K562 (cell line): ENCODE results near the gene MBNL1. TPM values are rescaled to one million over a fixed set of nuclear protein-coding genes. Genes with fewer than 3 reads are reported as not detected.

Experiments used
- ATAC-seq: fragments of 200-7000 bp; cut with Tn5 transposase; 3 replicates; pipeline ENCODE4 v1.9.1; 2020; ENCODE audit warnings: moderate library complexity
- BruUV-seq: library from RNA; stranded (reverse); fragments of 400-500 nt; replicated peaks from 2 replicates; lab custom pipeline; 2021; lab: Mats Ljungman, UMichigan
- CTCF ChIA-PET: fragments of 300-600 bp; formaldehyde crosslinking; extraction: SDS; loops from one replicate; lab custom pipeline; 2021; ENCODE audit warnings: low intra/inter-chr PET ratio; lab: Yijun Ruan, JAX
- POLR2A ChIA-PET: fragments of 300-600, 350-650 bp; sonication (Branson Sonifier 250); formaldehyde crosslinking; extraction: SDS; loops from one replicate; lab custom pipeline; 2021; ENCODE audit warnings: antibody characterized with exemption, inconsistent platforms; lab: Yijun Ruan, JAX
- DNase-seq, 4 experiments: peaks; one replicate each; pipeline versions ENCODE4 v3.0.0 to v3.0.0-alpha.2; 2011 to 2018; ENCODE audit warnings: low spot score in 3 of 4, mixed read lengths in 3 of 4; ENCODE audit errors: extremely low read depth in 1 of 4
- FAIRE-seq: peaks from 2 replicates; lab custom pipeline; 2011; peaks lifted over from hg19 to GRCh38; lab: Jason Lieb, UNC
- H2AFZ ChIP-seq: 2 replicates; pipeline ENCODE4 v1.6.0; 2011; ENCODE audit warnings: low read depth, low read length, control low read depth, inconsistent platforms
- H3K27ac ChIP-seq: fragments of 200-600 bp; 3 replicates; pipeline ENCODE4 v1.8.0; 2011; ENCODE audit warnings: low read depth, mild to moderate bottlenecking, control low read depth, inconsistent platforms, low read length, moderate library complexity, mixed read lengths; ENCODE audit errors: extremely low read depth
- H3K27me3 ChIP-seq, 2 experiments: fragments of 300-600 bp in 1 of 2; 2 replicates in 1 of 2; 3 replicates in 1 of 2; pipeline versions ENCODE4 v1.6.0 to v1.8.0; 2011; ENCODE audit warnings: inconsistent platforms in 2 of 2, low read length in 2 of 2, mild to moderate bottlenecking in 1 of 2, mixed read lengths in 1 of 2, moderate library complexity in 1 of 2; ENCODE audit not compliant: control insufficient read depth in 2 of 2, insufficient read depth in 2 of 2
- H3K36me3 ChIP-seq: fragments of 300-600 bp; 3 replicates; pipeline ENCODE4 v1.8.0; 2011; ENCODE audit warnings: mild to moderate bottlenecking, low read length, inconsistent platforms; ENCODE audit not compliant: control insufficient read depth, insufficient read depth
- H3K4me1 ChIP-seq, 2 experiments: fragments of 200-600 bp in 1 of 2; replicated peaks in 1 of 2; 2 replicates in 1 of 2; 3 replicates in 1 of 2; pipeline versions ENCODE4 v1.5.1 to v1.8.0; 2011; ENCODE audit warnings: inconsistent platforms in 2 of 2, low read length in 2 of 2, mild to moderate bottlenecking in 1 of 2, mixed read lengths in 1 of 2, moderate library complexity in 1 of 2; ENCODE audit not compliant: control insufficient read depth in 2 of 2, insufficient read depth in 2 of 2
- H3K4me2 ChIP-seq: 2 replicates; pipeline ENCODE4 v1.6.1; 2011; ENCODE audit warnings: low read length, control low read depth, inconsistent platforms, mixed read lengths; ENCODE audit not compliant: insufficient read depth
- H3K4me3 ChIP-seq: fragments of 200-600 bp; sonication (generic), shearing (Covaris generic); 2 replicates; pipeline ENCODE4 v1.5.1; 2016; ENCODE audit warnings: control low read depth, inconsistent platforms
- H3K79me2 ChIP-seq: fragments of 200-600 bp; 3 replicates; pipeline ENCODE4 v1.8.0; 2011; ENCODE audit warnings: low read length, inconsistent platforms; ENCODE audit not compliant: control insufficient read depth, insufficient read depth
- H3K9ac ChIP-seq, 2 experiments: 2 replicates each; pipeline versions ENCODE4 v1.6.0 to v1.6.1; 2011; ENCODE audit warnings: low read depth in 2 of 2, low read length in 2 of 2, control low read depth in 1 of 2, inconsistent platforms in 1 of 2, mild to moderate bottlenecking in 1 of 2, mixed read lengths in 1 of 2; ENCODE audit not compliant: insufficient read depth in 1 of 2
- H3K9me1 ChIP-seq: one replicate; pipeline ENCODE4 v1.6.0; 2011; ENCODE audit warnings: inconsistent platforms, mild to moderate bottlenecking, low read length, moderate library complexity; ENCODE audit not compliant: control insufficient read depth, insufficient read depth
- H3K9me3 ChIP-seq: replicated peaks from 2 replicates; pipeline ENCODE4 v1.5.1; 2011; ENCODE audit warnings: low read depth, low read length, inconsistent platforms; ENCODE audit not compliant: control insufficient read depth, insufficient read depth
- H4K20me1 ChIP-seq: replicated peaks from 2 replicates; pipeline ENCODE4 v1.6.1; 2011; ENCODE audit warnings: low read length, inconsistent platforms, mixed read lengths; ENCODE audit not compliant: control insufficient read depth, insufficient read depth
- DPF2 ChIP-seq: fragments of 450-650 bp; IDR thresholded peaks from 2 replicates; pipeline ENCODE4 v1.6.1; 2016
- HMG20A ChIP-seq: fragments of 450-650 bp; formaldehyde crosslinking; conservative IDR thresholded peaks from 2 replicates; pipeline ENCODE4 v1.4.0; 2020; ENCODE audit warnings: mild to moderate bottlenecking, mixed read lengths
- MAFG ChIP-seq: fragments of 450-650 bp; conservative IDR thresholded peaks from 2 replicates; pipeline ENCODE4 v1.6.1; 2016; ENCODE audit warnings: missing genetic modification characterization, missing compliant biosample characterization
- MCM2 ChIP-seq: fragments of 450-650 bp; IDR thresholded peaks from 2 replicates; pipeline ENCODE4 v1.6.1; 2017; ENCODE audit warnings: low read depth, mild to moderate bottlenecking
- RHOXF2B ChIP-seq: fragments of 250-450 bp; sonication (Bioruptor Pico); conservative IDR thresholded peaks from 2 replicates; pipeline ENCODE4 v1.5.1; 2021
- SOX6 ChIP-seq: fragments of 450-650 bp; IDR thresholded peaks from 2 replicates; pipeline ENCODE4 v1.6.1; 2014; ENCODE audit warnings: mild to moderate bottlenecking
- STAT5A ChIP-seq: IDR thresholded peaks from 2 replicates; pipeline ENCODE4 v1.6.1; 2012; ENCODE audit warnings: low read length, inconsistent platforms, borderline replicate concordance
- ZNF12 ChIP-seq: sonication (generic); formaldehyde crosslinking; IDR thresholded peaks from 2 replicates; pipeline ENCODE4 v1.4.0; 2020; ENCODE audit warnings: mild to moderate bottlenecking, missing genetic modification reagents
- ZNF174 ChIP-seq: fragments of 250-450 bp; sonication (Bioruptor Pico); IDR thresholded peaks from 2 replicates; pipeline ENCODE4 v1.4.0; 2020; ENCODE audit warnings: mild to moderate bottlenecking
- ZNF57 ChIP-seq: fragments of 450-650 bp; formaldehyde crosslinking; IDR thresholded peaks from 2 replicates; pipeline ENCODE4 v1.4.0; 2020; ENCODE audit warnings: mild to moderate bottlenecking, moderate library complexity
- whole genome bisulfite sequencing: fragments of 100-300 bp; shearing (Covaris generic); methylation state at CpG from one replicate; pipeline ENCODE4 v1.1.6; 2016; ENCODE audit warnings: low coverage, mixed read lengths; ENCODE audit not compliant: insufficient coverage; ENCODE audit errors: missing lambda C conversion rate; 5-methylcytosine and 5-hydroxymethylcytosine counted together
- in situ Hi-C: fragments of 300-500 bp; cut with MboI; formaldehyde crosslinking; loops from 4 replicates; pipeline ENCODE4 v1.15.0; 2018; ENCODE audit warnings: inconsistent platforms, mixed read lengths
- intact Hi-C: fragments of 100-400 bp; cut with micrococcal nuclease; formaldehyde crosslinking; loops from 2 replicates; pipeline ENCODE4 v1.14.2; 2022
- polyA plus RNA-seq, 8 experiments: library from polyadenylated mRNA; depleted of rRNA in 4 of 8; stranded (reverse) in 5 of 8; unstranded in 3 of 8; fragments of >200 nt; fragmentation: Nextera tagmentation in 2 of 8; fragmentation: Illumina TruSeq in 1 of 8; extraction: Ambion mirVana in 2 of 8; extraction: Trizol in 1 of 8; gene quantifications; 2 replicates each; pipeline versions ENCODE4 v1.2.1 to v1.2.3, GENCODE V29; 2011 to 2014; ENCODE audit warnings: inconsistent platforms in 1 of 8, missing spikeins in 1 of 8
- total RNA-seq, 7 experiments: library from RNA; depleted of rRNA in 6 of 7; stranded (reverse); fragments of >200 nt in 6 of 7; fragmentation: Illumina TruSeq in 2 of 7; extraction: Trizol in 2 of 7; gene quantifications; 2 replicates each; pipeline versions ENCODE4 v1.2.1 to v1.2.3, GENCODE V29; 2011 to 2021; ENCODE audit warnings: low replicate concordance in 1 of 7
- TF ChIP-seq, protein P1 (sequence below), 2 experiments: fragments of 450-650 bp; IDR thresholded peaks; 2 replicates each; pipeline ENCODE4 v1.6.1; 2018; ENCODE audit warnings: mild to moderate bottlenecking in 2 of 2, low read depth in 1 of 2; ENCODE audit not compliant: partially characterized antibody in 2 of 2
- TF ChIP-seq, protein P2 (sequence below), 2 experiments: IDR thresholded peaks; 2 replicates each; pipeline ENCODE4 v1.6.1; 2011; ENCODE audit warnings: borderline replicate concordance in 1 of 2, control low read depth in 1 of 2, low read depth in 1 of 2, low read length in 1 of 2, mild to moderate bottlenecking in 1 of 2, mixed read lengths in 1 of 2, moderate library complexity in 1 of 2; ENCODE audit not compliant: insufficient read depth in 1 of 2, insufficient read length in 1 of 2, poor library complexity in 1 of 2, severe bottlenecking in 1 of 2; ENCODE audit errors: extremely low read depth in 1 of 2
- TF ChIP-seq, protein P3 (sequence below): sonication (generic); formaldehyde crosslinking; IDR thresholded peaks from 2 replicates; pipeline ENCODE4 v1.8.1; 2022; ENCODE audit warnings: missing genetic modification reagents
- TF ChIP-seq, protein P4 (sequence below), 3 experiments: IDR thresholded peaks in 2 of 3; conservative IDR thresholded peaks in 1 of 3; 2 replicates each; pipeline ENCODE4 v1.5.1; 2011 to 2012; ENCODE audit warnings: low read length in 3 of 3, mild to moderate bottlenecking in 3 of 3, control low read depth in 2 of 3, improper control_type of control experiment in 1 of 3, inconsistent platforms in 1 of 3, low read depth in 1 of 3, mixed read lengths in 1 of 3, moderate library complexity in 1 of 3; ENCODE audit not compliant: insufficient read depth in 2 of 3

Gene MBNL1
- total and polyA plus RNA-seq, 9 of the 15 experiments (the other 6 are each of a cell fraction or from before 2014, with no cell fraction given) = 70.3 to 243 (median 220) TPM

DNA sequence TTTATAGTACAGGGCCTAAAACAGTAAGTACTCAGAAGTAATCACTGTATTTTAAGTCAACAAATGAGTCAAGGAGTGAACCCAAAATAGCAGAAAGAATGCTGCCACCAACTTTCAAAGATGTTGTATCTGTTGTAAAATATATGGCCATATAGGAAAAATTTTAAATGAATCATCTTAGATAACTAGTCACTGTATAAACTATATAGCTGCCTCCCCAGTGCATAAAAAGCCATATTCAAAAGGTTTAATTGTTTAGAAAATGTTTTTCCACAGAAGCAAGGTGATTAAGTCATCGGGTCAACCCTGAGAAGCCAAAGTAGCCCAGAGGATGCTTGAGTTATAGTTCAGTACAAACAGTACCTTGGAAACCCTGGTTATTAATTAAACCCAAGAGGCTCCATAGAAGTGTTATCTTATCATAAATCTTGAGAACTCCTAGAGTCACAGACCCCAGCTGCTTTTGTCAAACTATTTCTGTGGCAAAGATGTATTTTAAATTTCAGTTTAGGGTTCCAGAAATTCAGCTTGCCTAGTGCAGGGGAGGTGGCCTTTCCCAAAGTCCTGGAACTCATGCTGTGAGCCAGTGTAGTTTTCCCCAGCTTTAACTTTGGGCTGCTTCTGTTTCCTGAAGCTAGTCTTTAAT is 39.2 kb downstream of the MBNL1 start:
- DNase-seq = no peak
- Histone ChIP-seq H3K9me3 (peaks cover 2% of the 10 kb centered on the region; the same call in 1 of the 2 replicates), H3K4me1 (no peaks in the 10 kb centered on the region; a peak in 2 of 5 replicates), H3K27me3 (no peaks in the 10 kb centered on the region), H3K9me1 (no peaks in the 10 kb centered on the region), H3K9ac (no peak overlapping the region), H3K4me2 (no peak overlapping the region), H3K27ac (0 out of 3 replicates have a peak overlapping the region, but pooled peaks have one; percentile 12), H2AFZ (no peak overlapping the region), H3K4me3 (no peak overlapping the region), H3K79me2 (peaks cover 98% of the 10 kb centered on the region), H3K36me3 (peaks cover 88% of the 10 kb centered on the region), H4K20me1 (0 out of 2 replicates have a peak, but pooled peaks cover 3% of the 10 kb centered on the region)
- CTCF ChIA-PET = interaction anchor here (0.6 kb wide), 1 partner anchor 1895 kb away, joined by 3 read pairs; no protein-coding TSS in a partner anchor
- TF ChIP-seq DPF2 = no peak
- TF ChIP-seq ZNF174 (CRISPR knock-in tag) = no peak
- no peak for TF ChIP-seq MAFG
- TF ChIP-seq, protein P1, sequence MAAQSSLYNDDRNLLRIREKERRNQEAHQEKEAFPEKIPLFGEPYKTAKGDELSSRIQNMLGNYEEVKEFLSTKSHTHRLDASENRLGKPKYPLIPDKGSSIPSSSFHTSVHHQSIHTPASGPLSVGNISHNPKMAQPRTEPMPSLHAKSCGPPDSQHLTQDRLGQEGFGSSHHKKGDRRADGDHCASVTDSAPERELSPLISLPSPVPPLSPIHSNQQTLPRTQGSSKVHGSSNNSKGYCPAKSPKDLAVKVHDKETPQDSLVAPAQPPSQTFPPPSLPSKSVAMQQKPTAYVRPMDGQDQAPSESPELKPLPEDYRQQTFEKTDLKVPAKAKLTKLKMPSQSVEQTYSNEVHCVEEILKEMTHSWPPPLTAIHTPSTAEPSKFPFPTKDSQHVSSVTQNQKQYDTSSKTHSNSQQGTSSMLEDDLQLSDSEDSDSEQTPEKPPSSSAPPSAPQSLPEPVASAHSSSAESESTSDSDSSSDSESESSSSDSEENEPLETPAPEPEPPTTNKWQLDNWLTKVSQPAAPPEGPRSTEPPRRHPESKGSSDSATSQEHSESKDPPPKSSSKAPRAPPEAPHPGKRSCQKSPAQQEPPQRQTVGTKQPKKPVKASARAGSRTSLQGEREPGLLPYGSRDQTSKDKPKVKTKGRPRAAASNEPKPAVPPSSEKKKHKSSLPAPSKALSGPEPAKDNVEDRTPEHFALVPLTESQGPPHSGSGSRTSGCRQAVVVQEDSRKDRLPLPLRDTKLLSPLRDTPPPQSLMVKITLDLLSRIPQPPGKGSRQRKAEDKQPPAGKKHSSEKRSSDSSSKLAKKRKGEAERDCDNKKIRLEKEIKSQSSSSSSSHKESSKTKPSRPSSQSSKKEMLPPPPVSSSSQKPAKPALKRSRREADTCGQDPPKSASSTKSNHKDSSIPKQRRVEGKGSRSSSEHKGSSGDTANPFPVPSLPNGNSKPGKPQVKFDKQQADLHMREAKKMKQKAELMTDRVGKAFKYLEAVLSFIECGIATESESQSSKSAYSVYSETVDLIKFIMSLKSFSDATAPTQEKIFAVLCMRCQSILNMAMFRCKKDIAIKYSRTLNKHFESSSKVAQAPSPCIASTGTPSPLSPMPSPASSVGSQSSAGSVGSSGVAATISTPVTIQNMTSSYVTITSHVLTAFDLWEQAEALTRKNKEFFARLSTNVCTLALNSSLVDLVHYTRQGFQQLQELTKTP (IDR thresholded peaks at IDR 0.05; ENCODE audit: low read depth in 1 of 2, partially characterized antibody in 2 of 2) = no peak
- TF ChIP-seq HMG20A (CRISPR knock-in tag) = no peak
- TF ChIP-seq, protein P2, sequence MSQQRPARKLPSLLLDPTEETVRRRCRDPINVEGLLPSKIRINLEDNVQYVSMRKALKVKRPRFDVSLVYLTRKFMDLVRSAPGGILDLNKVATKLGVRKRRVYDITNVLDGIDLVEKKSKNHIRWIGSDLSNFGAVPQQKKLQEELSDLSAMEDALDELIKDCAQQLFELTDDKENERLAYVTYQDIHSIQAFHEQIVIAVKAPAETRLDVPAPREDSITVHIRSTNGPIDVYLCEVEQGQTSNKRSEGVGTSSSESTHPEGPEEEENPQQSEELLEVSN (IDR thresholded peaks at IDR 0.05; ENCODE audit: borderline replicate concordance in 1 of 2, extremely low read depth in 1 of 2, insufficient read depth in 1 of 2, insufficient read length in 1 of 2, low read depth in 1 of 2, low read length in 1 of 2, poor library complexity in 1 of 2, severe bottlenecking in 1 of 2) = no peak
- TF ChIP-seq, protein P3, sequence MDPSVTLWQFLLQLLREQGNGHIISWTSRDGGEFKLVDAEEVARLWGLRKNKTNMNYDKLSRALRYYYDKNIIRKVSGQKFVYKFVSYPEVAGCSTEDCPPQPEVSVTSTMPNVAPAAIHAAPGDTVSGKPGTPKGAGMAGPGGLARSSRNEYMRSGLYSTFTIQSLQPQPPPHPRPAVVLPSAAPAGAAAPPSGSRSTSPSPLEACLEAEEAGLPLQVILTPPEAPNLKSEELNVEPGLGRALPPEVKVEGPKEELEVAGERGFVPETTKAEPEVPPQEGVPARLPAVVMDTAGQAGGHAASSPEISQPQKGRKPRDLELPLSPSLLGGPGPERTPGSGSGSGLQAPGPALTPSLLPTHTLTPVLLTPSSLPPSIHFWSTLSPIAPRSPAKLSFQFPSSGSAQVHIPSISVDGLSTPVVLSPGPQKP (CRISPR knock-in tag) = no peak
- no peak for TF ChIP-seq ZNF12
- no peak for TF ChIP-seq MCM2
- TF ChIP-seq, protein P4, sequence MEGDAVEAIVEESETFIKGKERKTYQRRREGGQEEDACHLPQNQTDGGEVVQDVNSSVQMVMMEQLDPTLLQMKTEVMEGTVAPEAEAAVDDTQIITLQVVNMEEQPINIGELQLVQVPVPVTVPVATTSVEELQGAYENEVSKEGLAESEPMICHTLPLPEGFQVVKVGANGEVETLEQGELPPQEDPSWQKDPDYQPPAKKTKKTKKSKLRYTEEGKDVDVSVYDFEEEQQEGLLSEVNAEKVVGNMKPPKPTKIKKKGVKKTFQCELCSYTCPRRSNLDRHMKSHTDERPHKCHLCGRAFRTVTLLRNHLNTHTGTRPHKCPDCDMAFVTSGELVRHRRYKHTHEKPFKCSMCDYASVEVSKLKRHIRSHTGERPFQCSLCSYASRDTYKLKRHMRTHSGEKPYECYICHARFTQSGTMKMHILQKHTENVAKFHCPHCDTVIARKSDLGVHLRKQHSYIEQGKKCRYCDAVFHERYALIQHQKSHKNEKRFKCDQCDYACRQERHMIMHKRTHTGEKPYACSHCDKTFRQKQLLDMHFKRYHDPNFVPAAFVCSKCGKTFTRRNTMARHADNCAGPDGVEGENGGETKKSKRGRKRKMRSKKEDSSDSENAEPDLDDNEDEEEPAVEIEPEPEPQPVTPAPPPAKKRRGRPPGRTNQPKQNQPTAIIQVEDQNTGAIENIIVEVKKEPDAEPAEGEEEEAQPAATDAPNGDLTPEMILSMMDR (IDR thresholded peaks at IDR 0.05 in 2 of 3, conservative IDR thresholded peaks at IDR 0.05 in 1 of 3; ENCODE audit: insufficient read depth in 2 of 3, low read depth in 1 of 3, low read length in 3 of 3) = no peak
- no peak for TF ChIP-seq SOX6
- TF ChIP-seq STAT5A = no peak
- TF ChIP-seq ZNF57 = no peak
- TF ChIP-seq RHOXF2B = no peak
- POLR2A ChIA-PET = interaction anchor here (0.6 to 1.8 kb wide), 5 partner anchors 9 to 65 kb away, joined by 3 to 7 read pairs (median 3); no protein-coding TSS in a partner anchor
- in situ Hi-C loops (no loop called here), intact Hi-C loops (no loop called here)
- TSS peak; percentile 4 for BruUV-seq
- no peak for FAIRE-seq
- ATAC-seq = no peak; the same call in 2 of the 3 replicates
- whole genome bisulfite sequencing = 100% methylated on average over 1 of the region's 1 CpG
